GM12873 (cell line): ENCODE data around the gene CD300LF.

ENCODE experiments used
- TF ChIP-seq, protein P1 (sequence below): IDR thresholded peaks from 2 replicates; pipeline ENCODE4 v1.5.1; 2012; ENCODE audit warnings: low read depth, mild to moderate bottlenecking, moderate library complexity, low read length, control low read depth; ENCODE audit not compliant: insufficient read depth; ENCODE audit errors: missing control alignments

The CD300LF gene

GRCh38 chr17:74740173-74740572, 27.4 kb upstream of the CD300LF start:
- TF ChIP-seq, protein P1, sequence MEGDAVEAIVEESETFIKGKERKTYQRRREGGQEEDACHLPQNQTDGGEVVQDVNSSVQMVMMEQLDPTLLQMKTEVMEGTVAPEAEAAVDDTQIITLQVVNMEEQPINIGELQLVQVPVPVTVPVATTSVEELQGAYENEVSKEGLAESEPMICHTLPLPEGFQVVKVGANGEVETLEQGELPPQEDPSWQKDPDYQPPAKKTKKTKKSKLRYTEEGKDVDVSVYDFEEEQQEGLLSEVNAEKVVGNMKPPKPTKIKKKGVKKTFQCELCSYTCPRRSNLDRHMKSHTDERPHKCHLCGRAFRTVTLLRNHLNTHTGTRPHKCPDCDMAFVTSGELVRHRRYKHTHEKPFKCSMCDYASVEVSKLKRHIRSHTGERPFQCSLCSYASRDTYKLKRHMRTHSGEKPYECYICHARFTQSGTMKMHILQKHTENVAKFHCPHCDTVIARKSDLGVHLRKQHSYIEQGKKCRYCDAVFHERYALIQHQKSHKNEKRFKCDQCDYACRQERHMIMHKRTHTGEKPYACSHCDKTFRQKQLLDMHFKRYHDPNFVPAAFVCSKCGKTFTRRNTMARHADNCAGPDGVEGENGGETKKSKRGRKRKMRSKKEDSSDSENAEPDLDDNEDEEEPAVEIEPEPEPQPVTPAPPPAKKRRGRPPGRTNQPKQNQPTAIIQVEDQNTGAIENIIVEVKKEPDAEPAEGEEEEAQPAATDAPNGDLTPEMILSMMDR: no peak

DNA sequence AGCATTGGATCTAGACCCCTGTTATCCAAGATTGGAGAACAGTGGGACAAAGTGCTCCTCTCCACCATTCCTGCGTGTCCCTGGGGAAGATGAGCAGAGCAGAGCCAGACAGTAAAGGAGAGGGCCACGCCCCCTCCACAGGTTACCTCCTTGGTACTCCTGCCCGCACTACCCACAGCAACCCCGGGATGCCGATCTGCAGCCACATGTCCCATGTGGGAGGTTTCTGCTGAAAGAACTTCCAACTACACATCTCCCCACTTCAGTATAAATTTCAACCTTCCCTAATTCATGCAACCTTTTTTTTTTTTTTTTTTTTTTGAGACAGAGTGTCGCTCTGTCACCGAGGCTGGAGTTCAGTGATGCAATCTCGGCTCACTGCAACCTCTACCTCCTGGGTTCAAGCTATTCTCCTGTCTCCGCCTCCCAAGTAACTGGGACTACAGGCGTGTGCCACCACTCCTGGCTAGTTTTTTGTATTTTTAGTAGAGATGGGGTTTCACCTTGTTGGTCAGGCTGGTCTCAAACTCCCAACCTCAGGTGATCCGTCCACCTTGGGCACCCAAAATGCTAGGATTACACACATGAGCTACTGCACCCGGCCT, 26.6 kb upstream of the CD300LF start:
- TF ChIP-seq, protein P1: no peak

DNA sequence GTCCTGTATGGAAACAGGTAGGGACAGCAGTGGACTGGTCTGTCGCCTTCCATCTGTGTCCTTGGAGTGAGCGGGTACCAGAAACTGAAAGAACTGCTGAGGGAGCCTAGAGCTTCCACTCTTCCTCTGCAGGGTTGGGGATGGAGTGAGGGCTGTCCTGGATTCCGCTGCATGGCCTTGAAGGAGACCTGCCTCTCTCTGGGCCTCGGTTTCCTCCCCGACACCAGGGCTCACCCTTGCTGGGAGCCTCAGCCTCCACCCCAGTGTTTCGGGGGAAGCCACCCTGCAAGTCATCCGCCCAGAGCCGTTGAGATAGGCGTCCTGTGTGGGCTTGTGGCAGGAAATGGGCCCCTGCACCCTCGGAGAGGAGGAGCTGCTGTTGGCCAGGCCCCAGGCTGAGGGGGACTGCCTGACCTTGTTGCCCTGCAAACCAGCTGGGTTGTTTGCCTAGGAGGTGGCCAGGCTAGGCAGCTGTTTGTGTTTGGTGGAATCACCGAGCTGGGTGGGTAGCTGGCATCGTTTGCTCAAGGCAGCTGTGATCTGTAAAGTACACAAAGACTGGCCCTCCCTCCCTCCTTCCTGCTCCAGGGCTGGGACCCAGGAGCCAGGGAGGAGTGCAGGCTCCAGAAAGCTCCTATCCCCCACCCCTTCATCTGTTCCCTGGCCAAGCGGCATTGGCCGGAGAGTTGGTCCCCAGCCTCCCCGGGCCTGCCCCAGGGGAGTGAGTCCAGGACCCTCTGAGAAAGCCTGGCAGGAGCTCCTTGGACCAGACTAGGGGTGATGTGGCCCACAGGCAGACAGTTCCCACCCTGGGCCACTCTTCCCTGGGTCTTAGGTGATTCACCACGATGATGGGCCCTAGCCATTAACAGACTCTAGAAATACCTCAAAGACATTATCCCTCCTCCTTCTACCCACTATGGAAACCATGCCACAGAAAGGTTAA, 25.6 kb upstream of the CD300LF start:
- TF ChIP-seq, protein P1: no peak

DNA sequence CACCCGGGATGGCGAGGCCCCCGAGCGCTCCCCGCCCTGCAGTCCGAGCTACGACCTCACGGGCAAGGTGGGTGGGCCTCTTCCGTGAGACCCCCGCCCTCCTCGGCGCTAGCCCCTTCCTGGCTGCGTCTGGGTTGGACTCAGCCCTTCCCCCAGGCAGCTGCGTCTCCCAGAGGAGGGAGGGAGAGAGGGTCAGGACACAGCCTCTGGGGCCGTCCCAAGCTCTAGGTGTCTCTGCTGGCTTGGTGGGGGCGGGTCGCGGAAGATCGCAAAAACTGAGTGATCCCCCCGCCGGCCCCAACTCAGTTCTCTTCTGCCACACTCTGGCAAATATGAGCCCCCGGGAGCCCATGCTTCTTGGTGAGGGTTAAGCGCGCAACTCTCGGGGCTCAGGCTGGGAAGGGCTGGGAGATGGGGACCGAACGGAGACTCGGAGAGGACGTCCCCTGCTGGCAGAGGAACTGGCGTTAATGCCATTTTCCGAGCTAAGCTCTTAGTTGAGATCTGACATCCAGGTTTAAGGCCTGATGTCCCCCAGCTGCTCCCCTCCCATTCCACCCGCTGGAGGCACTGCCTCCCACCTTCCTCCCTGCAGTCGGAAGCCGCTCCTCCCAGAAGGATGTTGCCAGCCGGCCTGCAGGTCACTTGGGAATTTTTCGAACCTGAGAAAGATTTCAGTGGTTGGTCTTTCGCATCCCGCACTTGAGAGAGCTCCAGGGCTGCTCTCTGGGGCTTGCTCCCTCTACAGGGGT, 24.8 kb upstream of the CD300LF start:
- TF ChIP-seq, protein P1: peak; percentile 79

GRCh38 chr17:74736513-74737298, 24.0 kb upstream of the CD300LF start, which contains the start of gene RAB37:
RAB37 (plus strand) TSS chr17:74737256; CDS start chr17:74737273, 17 bp downstream.
- TF ChIP-seq, protein P1: peak; percentile 72

DNA sequence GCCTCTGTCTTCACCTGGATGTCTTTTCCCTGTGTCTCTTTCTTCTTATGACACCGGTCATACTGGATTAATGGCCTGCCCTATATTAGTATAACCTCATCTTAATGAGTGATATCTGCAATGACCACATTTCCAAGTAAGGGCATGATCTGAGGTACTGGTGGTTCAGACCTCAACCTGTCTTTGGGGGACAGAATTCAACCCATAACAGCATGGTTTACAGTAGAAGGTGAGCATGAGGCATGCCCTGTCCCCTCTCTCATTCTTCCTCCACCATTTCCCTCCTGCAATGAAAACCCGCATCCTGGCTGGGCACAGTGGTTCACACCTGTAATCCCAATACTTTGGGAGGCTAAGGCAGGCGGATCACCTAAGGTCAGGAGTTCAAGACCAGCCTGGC, 21.5 kb upstream of the CD300LF start:
- TF ChIP-seq, protein P1: no peak
